Activated CD4-positive, alpha-beta T cell treated with anti-CD3 and anti-CD28 coated beads for 4 hours (primary cell): ENCODE data around the gene ELAVL2.

Source experiments
- DNase-seq, 2 donors: peaks; one replicate each; pipeline ENCODE4 v3.0.0-alpha.2; 2020

The ELAVL2 gene

DNA sequence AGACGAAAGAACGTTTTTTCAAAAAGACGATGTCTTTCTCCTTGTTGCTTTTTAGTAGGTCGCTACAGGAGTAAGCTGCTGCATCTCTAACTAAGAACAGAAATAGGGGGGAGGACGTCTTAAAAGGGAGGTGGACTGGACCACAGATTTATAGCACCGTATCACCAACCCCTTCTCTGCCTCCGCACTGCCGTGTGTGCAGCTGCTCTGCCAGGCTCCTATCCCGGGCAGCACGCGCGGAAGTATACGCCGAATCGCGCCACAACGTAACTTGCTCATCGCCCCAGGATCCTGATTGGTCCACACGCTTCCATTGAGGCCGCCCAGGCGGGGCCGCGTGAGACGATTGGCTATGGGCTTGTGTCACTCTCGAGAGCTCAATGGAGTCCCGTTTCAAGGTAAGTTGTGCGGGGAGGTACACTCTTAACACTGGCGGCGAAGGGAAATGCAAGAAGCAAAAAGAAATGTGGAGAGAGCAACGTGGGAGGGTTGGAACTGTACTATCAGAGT lies at the start of gene ELAVL2:
TSS of gene ELAVL2 (minus strand) at position 121 of the 510 bp plus-strand sequence. CDS start 64,006 bp downstream, outside the sequence.
- DNase-seq, result peak; percentile 16 to 24

- no peak for DNase-seq
These were observed 32.2 kb upstream of the ELAVL2 start for GRCh38 chr9:23858234-23858633.

GRCh38 chr9:23855873-23856604 lies 30.0 kb upstream of the ELAVL2 start:
- no peak for DNase-seq

- no peak for DNase-seq
These were observed 24.9 kb upstream of the ELAVL2 start for GRCh38 chr9:23850690-23851629.

DNA sequence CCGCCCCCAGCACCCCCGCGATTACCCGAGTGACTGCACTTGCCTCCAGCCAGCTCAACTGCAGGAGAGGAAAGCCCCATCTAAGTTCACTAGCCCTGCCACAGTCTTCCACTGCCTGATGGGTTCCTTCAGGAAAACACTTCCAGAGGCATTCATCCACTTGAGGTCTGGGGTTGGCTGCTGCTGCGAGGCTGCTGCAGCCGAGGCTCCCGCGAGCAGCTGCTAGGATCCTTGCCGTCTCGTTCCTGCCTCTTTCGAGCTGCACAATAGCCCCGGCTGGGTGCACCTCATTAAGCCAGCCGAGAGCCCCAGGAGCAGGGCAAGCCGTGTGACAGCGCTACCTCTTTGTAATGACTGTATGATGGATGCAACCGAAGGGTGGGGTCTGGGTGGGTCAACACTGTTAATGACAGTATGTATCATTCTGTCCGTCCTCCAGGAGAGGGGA lies 24.2 kb upstream of the ELAVL2 start:
- DNase-seq, result no peak

GRCh38 chr9:23849379-23850035 lies 23.5 kb upstream of the ELAVL2 start:
- no peak for DNase-seq

DNA sequence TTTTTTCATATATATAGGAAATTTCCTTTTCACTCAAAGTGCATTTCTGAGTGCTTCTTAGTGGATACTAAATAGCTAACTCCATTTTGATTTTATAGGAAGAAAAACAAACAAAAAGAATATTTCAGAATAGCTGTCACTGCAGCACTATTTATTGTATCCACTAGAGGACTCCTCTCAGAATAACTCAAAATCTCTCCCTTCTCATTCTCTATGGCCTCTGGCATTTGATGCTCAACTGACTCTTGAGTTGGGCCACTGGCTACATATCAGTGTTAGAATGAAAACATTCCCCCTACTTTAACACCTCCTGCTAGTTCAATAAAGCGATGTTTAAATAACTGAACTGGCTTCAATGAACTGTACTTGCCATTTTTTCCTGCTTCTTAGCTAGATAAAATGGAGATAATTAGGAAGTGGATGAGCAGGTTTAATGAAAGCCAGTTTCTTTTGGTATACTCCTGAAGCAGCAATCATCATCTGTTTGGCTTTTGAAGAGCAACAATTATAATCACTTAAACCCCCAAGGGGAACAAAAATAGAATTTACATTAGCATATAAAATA lies 16.6 kb upstream of the ELAVL2 start:
- DNase-seq, result no peak

DNA sequence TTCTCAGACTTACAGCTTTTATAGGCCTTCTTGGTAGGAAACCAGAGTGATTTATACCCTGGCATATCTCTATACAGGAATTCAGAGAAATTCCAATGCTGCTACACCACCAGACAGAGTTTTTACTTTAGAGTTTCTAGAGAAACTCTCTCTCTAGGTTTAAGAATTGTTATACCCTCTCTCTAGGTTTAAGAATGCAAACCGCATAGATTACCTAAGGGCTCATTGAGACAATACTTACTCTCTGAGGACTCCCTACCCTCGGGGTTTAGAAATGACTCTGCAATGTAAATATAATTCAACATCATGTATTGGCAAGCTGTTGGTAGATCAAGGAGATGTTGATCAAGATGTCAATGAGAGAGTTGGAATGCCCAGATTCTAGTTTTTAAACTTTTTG lies 15.3 kb upstream of the ELAVL2 start:
- DNase-seq, result no peak

DNA sequence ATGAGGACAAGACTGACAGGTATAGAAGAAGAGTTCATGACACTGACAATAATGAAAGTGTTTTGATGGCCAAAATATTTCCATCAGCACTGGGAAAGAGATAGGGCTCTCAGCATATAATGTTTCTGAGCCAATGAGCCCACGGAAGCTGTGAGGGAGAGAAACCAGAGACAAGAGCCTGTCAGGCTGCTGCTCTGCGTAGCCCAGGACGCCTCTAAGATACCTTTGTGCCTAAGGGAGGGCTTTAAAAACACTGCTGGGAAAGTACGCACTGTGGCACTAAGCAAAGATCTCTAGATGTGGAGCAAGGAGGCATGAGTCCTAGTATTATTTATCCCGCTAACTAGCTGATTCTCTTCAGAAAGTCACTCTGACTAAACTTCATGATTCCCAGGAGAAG lies 11.0 kb upstream of the ELAVL2 start:
- DNase-seq, result no peak

DNA sequence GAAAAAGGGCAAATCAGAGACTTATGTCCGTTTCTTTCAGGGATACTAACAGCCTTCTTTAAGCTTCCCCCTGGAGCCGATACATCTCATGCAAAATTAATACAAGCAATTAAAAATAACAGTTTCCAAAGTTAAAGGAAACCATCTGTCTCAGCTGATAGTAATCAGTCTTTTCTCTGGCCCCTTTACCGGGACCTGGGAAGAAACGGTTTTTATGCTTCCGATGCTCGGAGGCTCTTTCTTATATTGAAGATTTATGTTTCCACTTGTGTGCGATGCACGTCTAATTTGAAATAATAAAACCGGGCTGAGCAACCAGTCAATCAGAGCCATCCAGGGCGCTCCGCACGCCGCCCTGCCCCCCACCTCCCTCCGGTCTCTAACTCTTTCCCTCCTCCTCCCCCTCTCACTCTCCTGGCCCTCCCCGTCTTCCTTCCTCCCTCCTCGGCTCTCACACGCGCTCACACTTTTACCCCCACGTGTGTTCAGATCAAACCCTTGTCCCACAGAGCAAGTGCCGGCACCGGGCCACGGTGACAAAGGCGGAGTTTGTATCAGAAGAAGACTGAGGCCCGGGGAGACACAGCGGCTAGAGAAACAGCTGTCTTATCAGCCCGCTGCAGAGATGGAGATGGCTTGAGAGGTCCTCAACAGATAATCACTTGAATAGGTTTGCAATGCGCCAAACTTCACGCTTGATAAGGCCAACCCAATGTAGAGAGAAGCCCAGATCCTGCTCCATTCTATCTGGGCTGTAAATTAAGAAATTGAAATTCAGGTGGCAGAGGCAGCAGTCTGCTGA lies 5.1 kb upstream of the ELAVL2 start:
- no peak for DNase-seq

GRCh38 chr9:23830476-23830805 lies 4.4 kb upstream of the ELAVL2 start:
- DNase-seq, result no peak

GRCh38 chr9:23829580-23830475 lies 3.8 kb upstream of the ELAVL2 start:
- no peak for DNase-seq

DNA sequence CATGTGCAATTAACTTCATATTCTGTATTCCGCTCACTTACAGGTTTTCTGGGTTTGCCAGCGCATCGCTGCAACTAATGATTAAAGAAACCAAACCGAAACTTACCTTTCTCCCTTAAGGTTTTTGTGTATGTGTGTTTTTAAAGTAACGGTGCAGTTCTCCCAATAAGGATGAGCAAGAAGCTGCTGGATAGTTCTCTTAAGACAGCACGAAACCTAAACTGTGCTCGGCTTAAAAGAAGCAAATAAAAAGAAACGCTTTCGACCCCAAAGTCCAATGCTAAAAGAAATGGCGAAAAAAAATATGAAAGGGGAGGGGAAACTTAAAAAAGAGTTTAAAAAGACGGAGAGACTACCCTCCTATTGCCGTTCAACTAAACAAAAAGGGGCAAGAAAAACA lies 340 bp downstream of the ELAVL2 start:
- DNase-seq, result no peak

DNA sequence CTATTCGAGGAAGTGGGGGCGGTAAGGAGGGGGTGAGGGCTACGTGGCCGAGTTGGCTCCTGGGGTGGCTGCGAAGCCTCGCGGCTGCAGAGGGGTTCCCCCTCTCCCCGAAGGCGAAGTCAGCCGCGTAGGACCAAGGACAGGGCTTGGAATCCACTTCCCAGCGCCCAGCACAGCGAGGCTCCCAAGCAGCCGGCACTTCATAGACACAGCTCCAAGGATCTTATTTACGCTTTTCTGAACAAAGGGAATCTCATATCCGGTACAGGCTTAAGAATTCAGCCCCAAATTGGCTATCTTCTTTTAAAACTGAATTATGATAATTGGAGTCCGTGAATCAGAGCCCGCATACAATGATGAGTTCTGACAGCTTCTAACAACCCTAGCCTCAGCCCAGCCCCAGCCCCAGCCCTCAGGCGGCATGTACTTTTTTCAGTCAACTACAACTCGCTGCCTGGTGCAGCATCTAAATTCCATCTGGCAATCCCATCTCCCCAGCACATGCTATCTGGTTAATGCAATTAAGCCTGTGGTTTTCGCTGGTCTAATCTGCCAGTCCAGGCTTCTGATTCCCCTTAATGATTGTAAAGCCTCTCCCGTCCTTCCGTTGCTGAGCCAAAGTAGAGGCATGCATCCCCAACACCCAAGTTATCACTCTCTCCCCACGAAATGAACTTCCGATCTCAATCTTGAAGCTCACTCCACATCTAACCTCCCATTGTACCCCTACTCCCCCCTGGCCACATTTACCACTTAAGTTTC lies 1.0 kb downstream of the ELAVL2 start:
- no peak for DNase-seq

- DNase-seq, result no peak
These were observed 1.8 kb downstream of the ELAVL2 start for GRCh38 chr9:23823986-23824829.

- no peak for DNase-seq
These were observed 2.8 kb downstream of the ELAVL2 start for GRCh38 chr9:23823269-23823668.

GRCh38 chr9:23822261-23823169 lies 3.5 kb downstream of the ELAVL2 start:
- no peak for DNase-seq
